A549 (cell line): ENCODE data around the gene SSR3. TPM values are rescaled to one million over a fixed set of nuclear protein-coding genes. Genes with fewer than 3 reads are reported as not detected.

Experiments
- ATAC-seq, 2 experiments: fragments of 200-7000 bp in 1 of 2; fragments of >200 bp in 1 of 2; cut with Nextera tagmentation in 1 of 2; cut with Tn5 transposase in 1 of 2; 3 replicates each; pipeline versions ENCODE4 v1.8.0 to v1.9.1; 2018 to 2020; ENCODE audit warnings: mild to moderate bottlenecking in 1 of 2, moderate library complexity in 1 of 2
- CTCF ChIA-PET: fragments of 300-600 bp; sonication (Branson Sonifier 250); formaldehyde crosslinking; extraction: SDS; loops from one replicate; lab custom pipeline; 2021; ENCODE audit warnings: antibody characterized with exemption, inconsistent platforms; lab: Yijun Ruan, JAX
- POLR2A ChIA-PET: fragments of 350-600 bp; formaldehyde crosslinking; extraction: SDS; loops from one replicate; lab custom pipeline; 2021; ENCODE audit warnings: antibody characterized with exemption, inconsistent platforms; lab: Yijun Ruan, JAX
- DNase-seq, 2 experiments: peaks; one replicate each; pipeline versions ENCODE4 v3.0.0 to v3.0.0-alpha.2; 2011 to 2016; ENCODE audit warnings: low read depth in 1 of 2, low spot score in 1 of 2
- FAIRE-seq: peaks from 2 replicates; lab custom pipeline; 2011; peaks lifted over from hg19 to GRCh38; lab: Jason Lieb, UNC
- H3K27ac ChIP-seq, 2 experiments: fragments of >200 bp; sonication (Bioruptor Twin); formaldehyde crosslinking; 3 replicates each; pipeline ENCODE4 v1.5.1; 2016 to 2017
- H3K4me1 ChIP-seq: fragments of >200 bp; sonication (Bioruptor Twin); formaldehyde crosslinking; 3 replicates; pipeline ENCODE4 v1.6.1; 2016
- H3K4me2 ChIP-seq: fragments of >200 bp; sonication (Bioruptor Twin); formaldehyde crosslinking; 3 replicates; pipeline ENCODE4 v1.6.1; 2016
- H3K4me3 ChIP-seq: fragments of >200 bp; sonication (Bioruptor Twin); formaldehyde crosslinking; 3 replicates; pipeline ENCODE4 v1.5.1; 2016
- H3K9me3 ChIP-seq: fragments of >200 bp; sonication (Bioruptor Twin); formaldehyde crosslinking; 3 replicates; pipeline ENCODE4 v1.6.1; 2016
- BCL3 ChIP-seq: fragments of >200 bp; sonication (Bioruptor Twin); formaldehyde crosslinking; IDR thresholded peaks from 3 replicates; pipeline ENCODE4 v1.6.1; 2016
- CBX8 ChIP-seq: fragments of 200-600 bp; sonication (generic); IDR thresholded peaks from 2 replicates; pipeline ENCODE4 v1.6.1; 2016
- CTCF ChIP-seq: fragments of >200 bp; sonication (Bioruptor Twin); formaldehyde crosslinking; IDR thresholded peaks from 3 replicates; pipeline ENCODE4 v1.5.1; 2016
- ELK1 ChIP-seq: fragments of 150-350 bp; IDR thresholded peaks from 2 replicates; pipeline ENCODE4 v1.6.1; 2014; ENCODE audit warnings: low read depth, mild to moderate bottlenecking, low read length
- FOSL2 ChIP-seq, 2 experiments: fragments of 450-650 bp in 1 of 2; fragments of >200 bp in 1 of 2; sonication (Bioruptor Twin) in 1 of 2; formaldehyde crosslinking; IDR thresholded peaks; 2 replicates each; pipeline versions ENCODE4 v1.5.0 to v1.6.1; 2016 to 2020; ENCODE audit warnings: mild to moderate bottlenecking in 1 of 2, moderate library complexity in 1 of 2
- FOXS1 ChIP-seq: fragments of 250-450 bp; sonication (Bioruptor Pico); IDR thresholded peaks from 2 replicates; pipeline ENCODE4 v1.5.0; 2020; ENCODE audit warnings: mild to moderate bottlenecking, moderate library complexity
- HDAC2 ChIP-seq: fragments of 200-600 bp; sonication (generic); IDR thresholded peaks from 2 replicates; pipeline ENCODE4 v1.6.1; 2016
- HES2 ChIP-seq: fragments of >200 bp; sonication (Bioruptor Twin); formaldehyde crosslinking; IDR thresholded peaks from 2 replicates; pipeline ENCODE4 v1.6.1; 2016
- HMGXB4 ChIP-seq: fragments of 250-450 bp; sonication (Bioruptor Pico); IDR thresholded peaks from 2 replicates; pipeline ENCODE4 v1.5.0; 2021; ENCODE audit warnings: mild to moderate bottlenecking, moderate library complexity, borderline replicate concordance
- JUN ChIP-seq, 2 experiments: fragments of >200 bp; sonication (Bioruptor Twin); formaldehyde crosslinking; IDR thresholded peaks; 2 replicates in 1 of 2; 3 replicates in 1 of 2; pipeline ENCODE4 v1.6.1; 2016 to 2017
- KDM5A ChIP-seq: fragments of 200-600 bp; sonication (generic); IDR thresholded peaks from 2 replicates; pipeline ENCODE4 v1.6.1; 2016; ENCODE audit warnings: antibody characterized with exemption, mild to moderate bottlenecking
- MAFK ChIP-seq: fragments of 450-650 bp; IDR thresholded peaks from 2 replicates; pipeline ENCODE4 v1.6.1; 2014; ENCODE audit not compliant: partially characterized antibody
- MAZ ChIP-seq: fragments of 150-350 bp; IDR thresholded peaks from 2 replicates; pipeline ENCODE4 v1.6.1; 2014; ENCODE audit warnings: antibody characterized with exemption, low read depth, low read length, borderline replicate concordance
- NFE2L2 ChIP-seq: fragments of 150-350 bp; conservative IDR thresholded peaks from 2 replicates; pipeline ENCODE4 v1.6.1; 2014; ENCODE audit warnings: low read length
- NPAS2 ChIP-seq: fragments of 250-450 bp; sonication (Bioruptor Pico); IDR thresholded peaks from 2 replicates; pipeline ENCODE4 v1.8.0; 2022; ENCODE audit warnings: mild to moderate bottlenecking, moderate library complexity, borderline replicate concordance
- PBX3 ChIP-seq: IDR thresholded peaks from 2 replicates; pipeline ENCODE4 v1.6.1; 2012
- RAD21 ChIP-seq, 2 experiments: fragments of >200 bp in 1 of 2; sonication (Bioruptor Twin) in 1 of 2; formaldehyde crosslinking in 1 of 2; IDR thresholded peaks in 1 of 2; conservative IDR thresholded peaks in 1 of 2; 2 replicates in 1 of 2; 3 replicates in 1 of 2; pipeline ENCODE4 v1.6.1; 2012 to 2018; ENCODE audit warnings: inconsistent platforms in 1 of 2
- REST ChIP-seq: fragments of 200-600 bp; sonication (generic); IDR thresholded peaks from 2 replicates; pipeline ENCODE4 v1.6.1; 2016; ENCODE audit warnings: antibody characterized with exemption, mild to moderate bottlenecking, moderate library complexity
- RNF2 ChIP-seq: fragments of 200-600 bp; sonication (generic); IDR thresholded peaks from 2 replicates; pipeline ENCODE4 v1.6.1; 2016; ENCODE audit warnings: low read depth, mild to moderate bottlenecking, antibody characterized with exemption, moderate library complexity, borderline replicate concordance
- TP53 ChIP-seq: fragments of 250-450 bp; sonication (Bioruptor Pico); IDR thresholded peaks from 2 replicates; pipeline ENCODE4 v1.5.0; 2021; ENCODE audit warnings: mild to moderate bottlenecking, moderate library complexity
- ZC3H11A ChIP-seq: fragments of 450-650 bp; IDR thresholded peaks from 2 replicates; pipeline ENCODE4 v1.6.1; 2014; ENCODE audit warnings: antibody characterized with exemption, mild to moderate bottlenecking
- ZNF302 ChIP-seq: fragments of 250-450 bp; sonication (Bioruptor Pico); IDR thresholded peaks from 2 replicates; pipeline ENCODE4 v1.9.0; 2021; ENCODE audit warnings: inconsistent platforms, mild to moderate bottlenecking, moderate library complexity
- WGBS: methylation state at CpG from one replicate; pipeline ENCODE4 v1.1.6; 2017; ENCODE audit errors: missing lambda C conversion rate; 5-methylcytosine and 5-hydroxymethylcytosine counted together
- polyA plus RNA-seq, 4 experiments: library from polyadenylated mRNA; depleted of rRNA in 3 of 4; stranded (reverse); fragments of >200 nt; fragmentation: RNase III in 1 of 4; extraction: RNeasy Plus Mini Kit Qiagen cat#74134 plus additional on column Dnase treatment in 1 of 4; gene quantifications; 2 replicates in 3 of 4; 3 replicates in 1 of 4; pipeline ENCODE4 v1.2.3, GENCODE V29; 2011 to 2017

The SSR3 gene
- polyA plus RNA-seq, 2 of the 4 experiments (the other 2 are of a cell fraction): 154 to 187 TPM

- Histone ChIP-seq H3K9me3 (no peaks in the 10 kb centered on the region), H3K4me2 (no peak overlapping the region), H3K4me3 (no peak overlapping the region), H3K4me1 (no peaks in the 10 kb centered on the region), H3K27ac (peak overlapping the region in 1 of 2 experiments; percentile 7; a peak in 1 of 6 replicates)
- POLR2A ChIA-PET: no interaction called here
- DNase-seq (no peak), FAIRE-seq (no peak), ATAC-seq (no peak)
- TF ChIP-seq FOXS1 (CRISPR knock-in tag) (no peak), KDM5A (no peak), RAD21 (conservative IDR thresholded peaks at IDR 0.05 in 1 of 2, IDR thresholded peaks at IDR 0.05 in 1 of 2) (no peak), REST (no peak), NPAS2 (CRISPR knock-in tag) (no peak), FOSL2 (IDR thresholded peaks at IDR 0.05) (no peak), FOSL2 (CRISPR knock-in tag; IDR thresholded peaks at IDR 0.05) (no peak), HES2 (no peak), HDAC2 (no peak)
- WGBS: 77% methylated on average over 4 of the region's 4 CpGs
- CTCF ChIA-PET: interaction anchor here (0.5 to 1.5 kb wide), 3 partner anchors 13 to 1646 kb away, joined by 3 to 4 read pairs (median 3); no protein-coding TSS in a partner anchor
Measured at GRCh38 chr3:156600834-156601233, 45.9 kb upstream of the SSR3 start.

GRCh38 chr3:156599089-156599874 is 44.4 kb upstream of the SSR3 start:
- Histone ChIP-seq H3K9me3 (no peaks in the 10 kb centered on the region), H3K4me2 (no peak overlapping the region), H3K4me3 (no peak overlapping the region), H3K27ac (no peak overlapping the region), H3K4me1 (no peaks in the 10 kb centered on the region)
- ChIA-PET POLR2A (no interaction called here), CTCF (interaction anchor here (0.6 to 0.9 kb wide), 2 partner anchors 41 to 788 kb away, joined by 3 to 4 read pairs; no protein-coding TSS in a partner anchor)
- ATAC-seq (no peak), FAIRE-seq (no peak), DNase-seq (no peak)
- 64% methylated on average over 9 of the region's 9 CpGs for WGBS
- TF ChIP-seq JUN (IDR thresholded peaks at IDR 0.05) (no peak), CTCF (no peak), CBX8 (no peak), ZC3H11A (no peak), TP53 (CRISPR knock-in tag) (no peak), MAFK (no peak), PBX3 (no peak), RNF2 (no peak), BCL3 (no peak), FOSL2 (IDR thresholded peaks at IDR 0.05) (no peak), FOSL2 (CRISPR knock-in tag; IDR thresholded peaks at IDR 0.05) (no peak), ZNF302 (CRISPR knock-in tag) (no peak), HMGXB4 (CRISPR knock-in tag) (no peak), MAZ (no peak), NFE2L2 (no peak), ELK1 (no peak)
